GM12874 (cell line): ENCODE data around the gene ARHGAP12.

Experiments used
- CTCF ChIP-seq: IDR thresholded peaks from 2 replicates; pipeline ENCODE4 v1.5.1; 2011; ENCODE audit warnings: low read depth, mild to moderate bottlenecking, control low read depth, low read length, moderate library complexity; ENCODE audit not compliant: insufficient read depth

ARHGAP12 gene

GRCh38 chr10:31847515-31847914, 81.1 kb downstream of the ARHGAP12 start:
- no peak for TF ChIP-seq CTCF

GRCh38 chr10:31838709-31839108, 89.9 kb downstream of the ARHGAP12 start:
- TF ChIP-seq CTCF, result no peak

- no peak for TF ChIP-seq CTCF
These were observed 90.6 kb downstream of the ARHGAP12 start for GRCh38 chr10:31838065-31838464.

- TF ChIP-seq CTCF, result peak; percentile 75
These were observed 91.8 kb downstream of the ARHGAP12 start for GRCh38 chr10:31836569-31837406.

- TF ChIP-seq CTCF, result no peak
These were observed 94.9 kb downstream of the ARHGAP12 start for GRCh38 chr10:31833753-31834152.

GRCh38 chr10:31832261-31832660, 96.4 kb downstream of the ARHGAP12 start:
- no peak for TF ChIP-seq CTCF

- no peak for TF ChIP-seq CTCF
These were observed 97.7 kb downstream of the ARHGAP12 start for GRCh38 chr10:31830887-31831286.

GRCh38 chr10:31829776-31830175, 98.9 kb downstream of the ARHGAP12 start:
- TF ChIP-seq CTCF, result no peak
